Activated CD4-positive, alpha-beta T cell treated with anti-CD3 and anti-CD28 coated beads for 1 hour (primary cell): ENCODE measurements around the gene OGFR.

Experiments
- DNase-seq: peaks from one replicate; pipeline ENCODE4 v3.0.0-alpha.2; 2020

The OGFR gene

DNA sequence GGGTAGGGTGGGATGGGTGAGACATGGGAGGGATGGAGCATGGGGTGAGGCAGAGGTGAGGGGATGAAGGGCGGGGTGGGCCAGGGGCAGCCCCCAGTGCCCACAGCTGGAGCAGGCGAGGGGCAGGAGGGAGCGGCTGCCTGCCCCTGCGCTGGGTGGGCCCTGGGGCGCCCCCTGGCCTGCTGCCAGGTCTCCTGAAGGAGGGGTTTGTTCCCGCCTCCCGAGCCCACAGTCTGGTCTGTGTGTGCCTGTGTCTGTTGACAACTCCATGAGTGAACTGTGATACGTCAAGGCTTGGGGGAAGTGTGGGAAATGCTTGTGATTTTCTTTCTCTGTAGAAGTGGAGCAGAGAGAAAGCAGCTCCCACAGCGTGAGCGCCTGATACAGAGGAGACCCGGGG lies 19.2 kb upstream of the OGFR start:
- DNase-seq: no peak

DNA sequence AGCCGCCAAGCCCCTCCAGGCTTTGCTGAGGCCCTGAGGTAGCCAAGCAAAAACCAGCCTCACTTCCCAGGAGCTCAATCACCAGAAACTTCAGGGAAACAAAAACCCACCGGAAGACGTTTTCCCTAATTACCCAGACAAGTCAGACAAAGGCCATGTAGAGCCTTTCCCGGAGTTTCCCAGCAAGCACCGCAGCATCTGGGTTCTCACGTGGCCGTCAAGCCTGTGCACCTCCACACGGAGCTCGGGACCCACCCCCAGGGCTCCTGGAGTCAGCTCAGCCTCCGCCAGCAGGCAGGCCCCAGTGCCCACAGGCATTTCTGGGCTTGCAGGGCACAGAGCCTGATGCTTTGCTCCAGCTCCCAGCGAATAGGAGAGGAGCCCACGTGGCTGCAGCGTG lies 18.5 kb upstream of the OGFR start:
- DNase-seq: no peak

DNA sequence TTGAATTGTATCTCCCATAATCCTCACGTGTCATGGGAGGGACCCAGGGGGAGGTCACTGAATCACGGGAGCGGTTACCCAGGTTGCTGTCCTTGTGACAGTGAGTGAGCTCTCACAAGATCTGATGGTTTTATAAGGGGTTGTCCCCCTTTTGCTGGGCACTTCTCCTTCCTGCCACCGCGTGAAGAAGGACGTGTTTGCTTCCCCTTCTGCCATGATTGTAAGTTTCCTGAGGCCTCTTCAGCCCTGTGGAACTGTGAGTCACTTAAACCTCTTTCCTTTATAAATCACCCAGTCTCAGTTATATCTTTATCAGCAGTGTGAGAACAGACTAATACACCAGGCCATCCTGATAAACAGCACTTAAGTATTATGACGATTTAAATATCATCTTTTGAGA lies 17.3 kb upstream of the OGFR start:
- no peak for DNase-seq

DNA sequence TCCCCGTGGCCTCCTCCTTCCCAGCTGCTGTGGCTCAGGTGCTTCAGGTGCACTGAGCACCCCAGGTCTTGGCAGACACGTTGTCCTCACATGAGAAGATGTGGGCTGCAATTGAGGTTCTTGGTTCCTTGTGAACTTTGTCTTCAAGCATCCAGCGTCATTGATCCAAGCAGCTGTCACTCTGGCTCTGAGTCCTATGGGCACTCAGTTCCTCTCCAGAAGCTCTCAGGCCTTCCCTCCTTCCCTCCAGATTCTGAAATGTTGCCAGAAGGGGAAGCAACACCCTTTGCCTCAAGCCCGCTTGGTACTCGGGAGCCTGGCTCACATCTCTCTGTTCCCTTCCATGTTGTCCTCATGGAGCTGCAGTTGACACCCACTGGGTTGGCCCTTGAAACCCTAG lies 16.8 kb upstream of the OGFR start:
- no peak for DNase-seq

DNA sequence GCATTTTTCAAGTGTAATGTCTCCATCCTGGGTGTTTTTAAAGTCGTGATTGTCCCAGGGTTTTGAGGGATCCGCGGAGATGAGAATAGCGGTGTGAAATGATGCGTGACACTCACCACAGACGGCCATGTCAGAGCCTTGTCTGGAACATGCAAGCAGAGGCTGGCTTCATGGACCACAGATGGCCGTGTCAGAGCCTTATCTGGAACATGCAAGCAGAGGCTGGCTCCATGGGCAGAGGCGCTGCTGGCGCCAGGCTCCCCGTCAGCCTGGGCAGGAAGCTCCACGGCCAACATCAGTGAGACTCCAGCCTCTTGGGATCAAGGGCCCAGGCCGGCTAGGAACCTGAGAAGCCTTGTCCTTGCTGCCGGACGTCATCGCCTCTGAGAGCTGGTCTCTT lies 16.0 kb upstream of the OGFR start:
- no peak for DNase-seq

DNA sequence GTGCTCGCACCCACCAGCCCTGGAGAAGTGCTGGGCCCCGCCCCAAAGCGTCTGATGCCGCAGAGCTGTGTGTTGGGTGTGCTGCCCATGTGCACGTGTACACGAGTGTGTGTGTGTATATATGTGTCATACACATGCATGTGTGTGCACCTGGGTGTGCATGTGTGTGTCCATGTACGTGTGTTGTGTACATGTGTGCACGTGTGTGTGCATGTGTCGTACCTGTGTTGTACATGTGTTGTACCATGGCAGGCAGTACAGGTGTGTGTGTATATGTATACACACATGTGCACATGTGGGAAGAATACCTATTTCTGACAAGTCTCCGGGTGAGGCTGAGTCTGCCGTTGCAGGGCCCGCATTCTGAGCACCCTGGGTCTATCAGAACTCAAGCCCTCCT lies 14.6 kb upstream of the OGFR start:
- no peak for DNase-seq

DNA sequence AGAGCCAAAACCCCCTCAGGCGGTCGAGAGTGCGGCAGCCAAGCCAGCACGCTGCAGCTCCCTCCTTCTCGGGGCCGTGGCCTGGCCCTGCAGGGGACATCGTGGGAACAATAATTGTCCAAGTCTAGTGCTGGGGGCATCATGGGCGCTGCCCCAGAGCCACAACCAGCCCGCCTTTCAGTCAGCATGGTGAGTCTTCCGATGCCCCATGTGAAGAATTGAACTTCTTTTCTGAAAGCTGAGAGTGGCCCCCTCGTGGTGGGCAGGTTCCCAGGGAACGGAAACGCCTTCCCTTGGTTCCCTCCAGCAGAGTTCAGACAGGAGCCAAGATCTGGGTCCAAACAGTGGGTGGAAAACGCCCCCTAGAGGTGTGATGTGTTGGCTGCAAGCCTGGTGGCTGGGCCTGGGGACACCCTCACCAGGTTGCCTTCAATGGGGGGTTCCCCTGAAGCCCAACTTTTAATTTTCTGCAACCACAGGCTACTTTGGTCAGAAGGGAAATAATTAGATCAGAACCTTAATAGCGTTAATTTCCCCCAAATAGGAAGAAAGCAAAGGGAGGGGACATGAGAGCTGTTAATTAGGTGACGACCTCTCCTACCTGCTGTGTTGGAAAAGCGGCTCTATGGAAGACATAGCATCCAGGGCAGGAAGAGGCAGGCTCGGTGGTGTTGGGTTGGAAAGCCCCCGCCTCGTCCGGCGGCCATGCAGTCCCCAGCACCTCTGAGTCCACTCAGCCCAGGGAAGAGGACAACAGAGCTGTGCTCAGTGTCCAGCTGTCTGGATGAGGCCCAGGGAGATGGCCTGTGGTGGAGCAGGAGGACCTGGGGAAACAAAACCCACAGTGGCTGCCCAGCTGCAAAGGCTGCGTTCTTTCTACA lies 13.1 kb upstream of the OGFR start:
- peak; percentile 60 for DNase-seq

DNA sequence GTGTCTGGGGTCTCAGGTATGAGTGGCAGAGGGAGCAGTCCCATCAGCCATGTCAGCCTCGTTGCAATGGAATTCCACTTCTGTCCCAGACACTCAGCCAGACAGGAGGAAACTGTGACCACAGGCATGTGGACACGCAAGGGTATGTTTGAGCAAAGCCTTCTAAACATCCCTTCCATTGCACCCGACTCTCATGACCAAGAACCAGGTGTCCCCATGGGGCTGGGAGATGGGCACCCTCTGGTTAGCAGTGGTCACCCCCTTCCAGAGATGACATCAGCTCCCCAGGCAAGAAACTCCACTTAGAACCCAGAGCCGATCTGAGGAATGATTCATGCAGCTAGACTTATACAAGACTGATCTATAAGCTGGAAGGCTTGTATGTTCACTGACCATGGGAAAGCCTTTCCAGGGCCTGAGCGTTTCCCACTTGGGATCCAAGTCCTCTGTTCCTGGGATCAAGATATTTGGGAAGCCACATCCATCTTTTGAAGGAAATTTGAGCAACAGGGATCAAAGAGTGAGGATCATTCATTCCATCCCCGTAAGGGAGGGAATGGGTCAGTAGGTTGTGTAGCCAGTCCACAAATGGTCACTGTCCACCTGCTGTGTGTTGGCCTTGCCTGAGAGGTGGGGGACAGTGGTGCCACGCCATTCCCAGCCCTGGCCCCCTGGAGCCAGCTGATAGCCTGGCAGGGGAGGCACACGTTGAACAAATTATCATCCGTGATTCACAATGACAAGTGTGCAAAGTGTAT lies 12.3 kb upstream of the OGFR start:
- DNase-seq: no peak

DNA sequence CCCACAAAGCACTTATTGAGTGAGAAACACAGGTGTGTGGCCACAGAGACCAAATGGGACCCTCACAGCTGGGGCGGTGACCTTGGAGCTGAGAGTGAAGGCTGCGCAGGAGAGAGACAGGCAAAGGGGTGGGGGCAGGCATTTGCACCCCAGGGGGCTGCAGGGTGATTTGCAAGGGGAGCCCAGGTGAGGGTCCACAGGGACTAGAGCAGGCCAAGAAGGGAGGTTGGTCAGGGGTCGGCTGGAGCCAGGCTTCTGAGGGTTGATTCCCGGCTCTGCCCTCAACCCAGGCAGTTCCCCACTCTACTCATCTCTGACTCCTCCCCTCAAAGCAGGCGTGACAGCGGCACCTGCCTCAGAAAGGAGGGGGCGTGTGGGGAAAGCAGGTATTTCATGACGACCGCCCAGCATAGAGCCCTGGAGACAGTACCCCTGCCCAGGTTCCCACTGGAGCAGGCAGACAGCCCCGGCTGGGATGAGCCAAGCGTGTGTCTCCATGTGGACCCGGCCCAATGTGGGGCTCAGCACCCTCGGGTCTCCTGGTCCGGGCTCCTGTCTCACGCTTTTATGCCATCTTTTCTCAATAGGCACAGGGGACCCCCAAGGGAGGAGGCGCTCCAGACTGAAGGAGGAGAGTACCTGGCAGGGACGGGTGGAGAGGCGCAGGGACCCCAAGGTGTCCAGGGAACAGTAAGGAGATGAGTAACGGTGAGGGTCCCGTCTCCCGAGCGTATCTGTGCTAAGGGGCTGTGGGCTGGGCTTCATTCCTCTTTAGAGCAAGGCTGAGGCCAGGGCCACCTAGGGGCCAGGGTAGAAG lies 11.5 kb upstream of the OGFR start:
- DNase-seq: no peak

DNA sequence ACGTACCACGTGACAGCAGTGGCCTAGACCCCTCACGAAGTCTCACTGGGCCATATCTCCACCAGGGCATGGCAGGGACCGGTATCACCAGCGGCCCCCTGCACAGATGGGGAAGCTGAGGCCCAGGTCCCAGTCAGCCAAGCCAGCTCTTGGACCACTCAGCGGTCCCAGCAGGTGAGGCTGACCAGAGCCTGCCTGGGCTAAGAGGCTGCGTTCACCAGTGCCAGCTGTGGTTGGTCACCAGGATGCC lies 11.0 kb upstream of the OGFR start:
- no peak for DNase-seq

DNA sequence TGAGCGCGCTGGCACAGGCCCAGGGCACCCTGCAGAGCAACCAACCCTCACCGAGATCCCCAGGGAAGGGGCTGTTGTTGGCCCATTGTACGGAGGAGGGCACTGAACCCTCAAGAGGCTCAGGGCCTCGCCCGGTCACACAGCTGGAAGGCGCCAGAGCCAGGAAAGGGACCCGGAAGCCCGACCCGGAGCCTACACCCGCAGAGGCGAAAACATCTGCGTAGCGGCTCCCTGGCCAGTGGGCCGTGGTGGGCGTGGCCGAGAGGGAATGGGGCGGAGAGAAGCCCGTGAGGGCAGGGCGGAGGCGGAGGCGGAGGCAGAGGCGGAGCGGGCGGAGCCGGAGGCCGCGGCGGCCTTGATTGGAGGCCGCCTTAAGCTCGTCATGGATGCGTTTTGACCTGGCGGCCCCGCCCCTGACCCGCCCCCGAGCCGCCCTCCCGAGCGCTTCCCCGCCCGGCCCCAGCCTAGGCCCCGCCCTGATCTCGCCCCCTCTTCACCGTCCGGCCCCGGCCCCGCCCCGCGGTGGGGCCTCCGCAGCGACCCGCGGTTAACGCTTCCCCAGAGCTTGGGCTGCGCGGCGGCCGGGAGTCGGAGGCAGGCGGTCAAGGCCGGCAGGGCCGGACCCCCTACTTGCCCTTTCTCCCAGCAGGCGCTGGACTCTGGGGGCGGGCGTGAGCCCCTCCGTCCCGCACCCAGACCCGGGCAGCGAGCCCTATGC lies 10.5 kb upstream of the OGFR start:
- peak; percentile 82 for DNase-seq

DNA sequence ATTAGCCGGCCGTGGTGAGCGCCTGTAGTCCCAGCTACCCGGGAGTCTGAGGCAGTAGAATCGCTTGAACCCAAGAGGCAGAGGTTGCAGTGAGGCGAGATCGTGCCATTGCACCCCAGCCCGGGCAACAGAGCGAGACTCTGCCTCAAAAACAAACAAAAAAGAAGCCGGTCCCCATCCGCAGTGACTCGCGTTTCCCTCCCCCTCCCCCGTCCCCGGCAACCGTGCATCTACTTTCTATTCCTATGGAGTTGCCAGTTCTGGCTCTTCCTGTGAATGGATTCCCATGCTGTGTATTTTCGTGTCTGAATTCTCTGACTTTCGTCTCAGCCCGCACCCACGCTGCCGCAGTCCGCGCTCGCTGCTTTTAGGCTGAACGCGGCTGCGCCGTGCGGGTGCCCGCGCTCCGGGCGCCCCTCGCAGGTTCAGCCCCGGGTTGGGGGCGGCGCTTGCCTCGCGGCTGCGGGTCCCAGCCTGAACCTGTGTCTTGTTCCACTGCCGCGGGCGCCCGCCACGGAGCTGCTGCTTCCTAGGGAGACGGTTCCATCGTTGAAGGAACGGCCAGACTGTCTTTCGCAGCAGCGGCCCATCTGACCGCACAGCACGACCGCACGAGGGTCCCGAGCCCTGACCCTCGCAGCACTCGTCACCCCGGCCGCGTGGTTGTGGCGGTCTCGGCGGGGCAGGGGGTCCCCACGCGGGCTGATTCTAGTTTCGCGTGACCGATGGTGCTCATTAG lies 9.4 kb upstream of the OGFR start:
- DNase-seq: peak; percentile 56

DNA sequence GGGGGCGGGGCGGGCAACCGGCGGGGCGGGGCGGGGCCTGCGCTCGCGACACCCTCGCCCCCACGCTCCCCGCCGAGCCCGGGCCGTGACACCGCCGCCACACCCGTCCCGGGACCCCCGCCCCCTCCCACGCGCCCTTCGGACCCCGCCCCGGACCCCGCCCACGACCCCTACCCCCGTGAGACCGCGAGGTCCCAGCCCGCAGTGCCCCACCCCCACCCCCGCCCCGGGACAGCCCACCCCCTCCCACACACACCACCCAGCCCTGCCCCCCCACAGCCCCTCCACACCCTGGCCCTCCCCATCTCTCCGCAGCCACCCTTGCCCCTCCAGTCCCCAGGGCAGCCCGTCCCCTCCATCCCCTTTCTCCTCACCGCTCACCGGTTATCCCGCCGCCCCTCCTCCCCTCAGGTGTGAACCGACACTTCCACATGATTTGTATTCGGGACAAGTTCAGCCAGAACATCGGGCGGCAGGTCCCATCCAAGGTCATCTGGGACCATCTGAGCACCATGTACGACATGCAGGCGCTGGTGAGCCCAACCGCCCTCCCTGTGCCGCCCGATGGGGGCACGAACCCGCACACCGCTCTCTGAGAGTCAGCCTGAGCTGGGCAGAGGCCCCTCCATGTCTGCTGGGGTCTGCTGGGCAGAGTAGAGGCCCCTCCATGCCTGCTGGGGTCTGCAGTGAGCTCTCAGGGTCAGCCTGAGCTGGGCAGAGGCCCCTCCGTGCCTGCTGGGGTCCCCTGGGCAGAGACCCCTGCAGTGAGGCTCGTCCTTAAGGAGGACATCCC lies 7.7 kb upstream of the OGFR start:
- no peak for DNase-seq

DNA sequence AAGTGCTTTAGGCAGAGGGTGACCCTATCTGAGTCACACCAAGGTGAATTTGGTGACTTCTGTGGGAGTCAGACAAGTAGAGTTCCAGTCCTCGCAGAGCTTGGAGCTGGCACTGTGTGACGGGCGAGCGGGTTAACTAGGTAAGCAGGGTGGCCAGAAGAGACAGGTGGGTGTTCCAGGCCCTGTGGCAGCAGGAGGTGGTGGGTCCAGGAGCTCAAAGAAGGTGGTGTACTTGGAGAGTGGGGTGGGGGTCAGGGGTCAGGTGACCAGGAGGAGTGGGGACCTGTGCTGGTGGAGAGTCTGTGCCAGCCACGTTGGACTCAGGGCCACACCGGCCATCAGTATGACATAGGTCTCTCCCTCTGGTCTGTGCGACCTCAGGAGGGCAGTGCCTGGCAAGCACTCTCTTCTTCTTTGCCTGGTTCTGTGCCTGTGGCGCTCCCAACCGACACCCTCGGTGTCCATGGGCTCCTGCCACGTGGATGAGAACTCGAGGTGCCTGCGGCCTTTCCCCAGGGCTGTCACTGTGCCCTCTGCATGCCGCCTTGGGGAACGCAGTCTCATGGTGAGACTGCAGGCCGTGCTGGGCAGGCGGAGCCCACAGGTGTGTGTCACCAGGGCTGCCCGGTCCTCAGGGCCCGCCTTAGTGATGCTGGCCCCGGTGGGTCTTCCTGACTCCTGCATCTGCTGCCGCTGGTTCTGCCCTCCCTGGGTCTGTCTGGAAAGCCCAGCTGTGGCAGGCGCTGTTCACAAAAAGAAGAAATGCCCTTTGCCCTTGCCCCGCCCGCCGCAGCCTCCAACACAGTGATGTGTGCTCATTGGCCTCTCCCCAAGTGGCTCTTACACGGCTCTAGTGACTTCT lies 6.7 kb upstream of the OGFR start:
- no peak for DNase-seq

DNA sequence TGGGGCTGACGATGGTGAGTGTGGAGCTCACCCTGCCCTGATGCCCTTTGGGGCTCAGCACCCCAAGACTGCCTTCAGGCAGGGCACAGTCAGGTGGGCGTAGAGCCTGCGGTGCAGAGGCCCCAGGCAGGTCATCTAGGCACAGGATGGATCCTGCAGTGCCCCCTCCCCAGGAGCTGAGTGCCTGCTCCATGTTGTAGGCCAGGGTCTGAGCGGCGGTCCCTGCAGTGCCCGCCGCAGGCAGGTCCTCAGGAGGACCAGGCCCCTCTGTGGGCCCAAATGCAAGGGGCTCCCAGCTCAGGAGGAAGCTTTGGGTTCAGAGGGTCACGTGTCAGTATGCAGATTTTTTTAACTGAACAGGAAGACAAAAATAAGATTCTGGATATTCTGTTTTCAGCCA lies 5.6 kb upstream of the OGFR start:
- no peak for DNase-seq

DNA sequence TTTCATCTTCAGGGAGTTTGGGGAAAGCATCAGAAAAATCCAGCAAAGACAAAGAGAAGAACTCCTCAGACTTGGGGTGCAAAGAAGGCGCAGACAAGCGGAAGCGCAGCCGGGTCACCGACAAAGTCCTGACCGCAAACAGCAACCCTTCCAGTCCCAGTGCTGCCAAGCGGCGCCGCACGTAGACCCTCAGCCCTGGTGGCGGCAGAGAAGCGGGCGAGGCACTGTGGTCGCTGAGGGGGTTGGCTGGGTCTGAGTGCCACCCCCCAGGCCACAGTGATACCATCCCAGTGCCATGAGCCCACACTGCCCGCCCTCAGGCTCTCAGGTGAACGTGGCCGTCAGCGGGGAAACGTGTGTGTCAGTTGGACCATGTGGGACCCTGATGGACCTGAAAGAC lies 5.2 kb upstream of the OGFR start:
- no peak for DNase-seq

DNA sequence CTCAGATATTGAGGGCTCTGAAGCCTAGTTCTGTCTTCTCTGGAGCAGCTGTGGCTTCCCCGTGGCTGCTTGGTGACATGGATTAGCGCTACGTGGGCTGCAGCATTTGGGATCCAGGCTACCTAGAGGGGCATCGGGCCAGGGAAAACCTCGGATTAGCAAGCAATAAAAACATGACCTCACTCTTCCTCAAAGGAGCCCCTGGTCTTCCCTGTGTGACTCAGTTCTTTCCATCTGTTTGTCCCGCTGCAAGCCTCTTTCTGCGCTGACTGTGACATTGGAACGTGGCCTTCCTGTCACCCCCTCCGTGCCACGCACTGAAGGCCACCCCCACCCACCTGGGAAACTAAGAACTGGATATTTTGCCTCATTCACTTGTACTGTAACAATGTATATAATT lies 4.8 kb upstream of the OGFR start:
- no peak for DNase-seq

DNA sequence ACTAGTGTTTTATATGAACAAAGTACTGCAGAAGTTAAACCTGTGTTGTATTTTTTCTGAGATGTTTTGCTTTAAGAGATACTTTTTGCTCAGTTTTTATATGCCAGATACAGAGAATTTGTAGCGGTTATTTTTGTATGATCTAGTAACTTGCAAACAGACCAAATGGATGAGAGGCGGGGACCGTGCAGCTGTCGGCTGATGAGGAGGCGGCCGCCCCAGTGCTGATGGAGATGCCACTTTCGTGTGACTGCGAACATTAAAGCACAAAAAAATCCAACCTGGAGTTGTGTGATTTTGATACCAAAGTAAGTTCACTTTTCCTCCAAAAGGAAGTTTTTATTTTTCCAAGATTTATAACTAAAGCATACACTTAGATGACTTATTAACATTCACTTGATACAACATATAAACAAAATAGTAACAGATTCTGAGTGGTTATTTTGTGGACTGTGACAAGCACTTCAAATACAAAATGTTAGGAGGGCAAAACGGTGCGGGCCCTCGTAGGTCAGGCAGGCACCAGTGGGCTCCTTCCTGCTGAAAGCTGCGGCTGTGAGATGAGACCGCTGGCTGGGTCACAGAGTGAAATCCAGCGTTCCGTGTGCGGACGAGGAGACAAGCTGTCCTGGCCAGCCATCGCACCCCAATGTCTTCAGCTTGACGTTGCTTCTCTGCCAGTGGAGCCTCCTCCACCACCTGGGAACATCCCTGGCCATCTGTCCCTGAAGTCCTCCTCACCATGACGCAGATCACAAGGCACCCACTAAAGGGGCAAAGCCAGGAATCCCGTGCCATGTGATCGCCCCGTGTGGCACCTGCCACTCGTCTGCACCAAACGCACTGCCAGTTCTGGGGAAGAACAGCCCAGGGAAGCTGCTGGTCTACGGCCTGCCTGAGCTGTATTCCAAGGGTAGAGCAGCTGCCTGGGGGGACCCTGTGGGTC lies 4.0 kb upstream of the OGFR start:
- DNase-seq: no peak

DNA sequence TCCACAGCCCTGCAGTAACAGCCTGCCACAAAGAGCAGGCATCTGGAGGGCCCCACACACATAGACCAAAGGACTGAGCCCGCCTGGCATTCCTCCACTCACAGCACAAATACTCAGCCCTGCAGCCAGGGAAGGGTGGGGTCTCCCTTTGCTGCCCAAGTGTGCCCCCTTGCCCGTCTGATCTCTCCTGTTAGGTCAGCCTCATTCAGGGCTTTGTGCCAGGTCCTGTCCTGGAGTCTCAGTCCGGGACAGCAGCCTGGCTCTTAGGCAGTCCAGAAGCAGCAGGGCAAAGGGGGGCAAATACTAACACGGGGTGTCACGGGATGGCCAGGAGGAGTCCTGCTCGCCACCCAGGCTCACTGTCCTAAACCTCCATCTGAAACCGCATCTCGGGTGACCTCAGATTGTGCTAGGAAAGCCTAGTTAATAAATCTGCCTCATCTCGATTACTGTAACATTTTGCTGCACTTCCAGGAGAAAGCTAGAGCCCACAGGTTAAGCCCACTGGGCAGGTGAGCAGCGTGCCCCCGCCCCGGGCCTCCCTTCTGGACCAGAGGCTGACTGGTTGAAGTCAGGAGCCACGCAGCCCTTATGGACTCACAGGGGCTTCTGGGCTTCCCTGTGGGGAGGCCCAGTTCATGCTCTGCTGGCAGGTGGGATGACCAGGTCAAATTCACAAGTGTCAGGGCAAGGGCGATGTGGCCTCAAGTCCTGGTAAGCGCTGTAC lies 3.2 kb upstream of the OGFR start:
- no peak for DNase-seq
